Thoracic aorta endothelial cell (primary cell): ENCODE measurements around the gene CMAS. TPM values are rescaled to one million over a fixed set of nuclear protein-coding genes. Genes with fewer than 3 reads are reported as not detected.

ENCODE experiments used
- total RNA-seq: library from RNA; depleted of rRNA; stranded (reverse); fragments of >200 nt; gene quantifications from 2 replicates; pipeline ENCODE4 v1.2.3, GENCODE V29; 2012

The CMAS gene
- 35.3 and 42.3 TPM in 2 replicates for total RNA-seq

DNA sequence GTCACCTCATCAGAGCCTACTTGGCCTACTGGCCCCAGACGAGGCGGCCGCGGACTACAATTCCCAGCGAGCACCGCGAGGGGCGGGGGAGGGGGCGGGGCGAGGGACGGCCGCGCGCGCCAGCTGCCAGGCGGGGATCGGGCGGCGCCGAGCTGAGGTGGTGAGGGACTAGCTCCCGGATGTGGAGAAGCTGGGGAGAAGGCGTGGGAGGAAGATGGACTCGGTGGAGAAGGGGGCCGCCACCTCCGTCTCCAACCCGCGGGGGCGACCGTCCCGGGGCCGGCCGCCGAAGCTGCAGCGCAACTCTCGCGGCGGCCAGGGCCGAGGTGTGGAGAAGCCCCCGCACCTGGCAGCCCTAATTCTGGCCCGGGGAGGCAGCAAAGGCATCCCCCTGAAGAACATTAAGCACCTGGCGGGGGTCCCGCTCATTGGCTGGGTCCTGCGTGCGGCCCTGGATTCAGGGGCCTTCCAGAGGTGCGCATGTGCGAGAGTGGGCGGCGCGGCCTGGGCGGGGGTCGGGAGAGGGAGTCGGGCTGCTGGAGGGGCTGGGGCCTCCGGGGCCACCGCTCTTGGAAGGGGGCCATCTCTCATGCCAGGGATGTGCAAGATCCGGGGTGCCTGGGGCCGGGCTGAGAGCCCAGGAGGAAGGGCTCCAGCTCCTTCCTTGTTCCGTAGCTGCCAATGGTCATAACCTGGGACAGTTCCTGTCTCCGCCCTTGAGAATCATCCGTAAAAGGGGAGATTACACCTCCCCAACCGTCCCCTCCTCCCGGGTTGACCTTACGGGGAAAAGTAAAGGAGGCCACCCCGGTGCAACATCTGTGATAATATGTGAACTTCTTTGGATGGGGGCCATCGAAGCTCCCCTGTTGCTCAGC, at the start of gene CMAS:
Gene CMAS, plus strand, starts transcription at position 129 of the 878 bp plus-strand sequence. Its CDS starts 86 bp downstream, at position 215.

Other genes starting within 250 kb of the CMAS start
- under 0.01 and 0.07 TPM in 2 replicates for gene ABCC9, start 104.8 kb upstream of the CMAS start, total RNA-seq